HL-60 (cell line): ENCODE data around the gene CFAP44. TPM values are rescaled to one million over a fixed set of nuclear protein-coding genes. Genes with fewer than 3 reads are reported as not detected.

Source experiments
- microRNA-seq: library from miRNA; unstranded; fragments of <30 nt; microRNA quantifications from one replicate; pipeline ENCODE4, GENCODE V29; 2018

The CFAP44 gene

Small RNAs within 50 kb of the gene (microRNA-seq; reads per million reads assigned to microRNA genes)
- gene MIR8076 = not detected
